Endothelial cell of umbilical vein (primary cell): ENCODE measurements around the gene RGS7. TPM values are rescaled to one million over a fixed set of nuclear protein-coding genes. Genes with fewer than 3 reads are reported as not detected.

Experiments
- BruUV-seq: library from RNA; stranded (reverse); fragments of 400-500 nt; replicated peaks from 2 replicates; lab custom pipeline; 2021; lab: Mats Ljungman, UMichigan
- CTCF ChIA-PET: fragments of 300-600, 350-600 bp; sonication (Branson Sonifier 250); formaldehyde crosslinking; loops from one replicate; lab custom pipeline; 2021; ENCODE audit warnings: antibody characterized with exemption, inconsistent platforms; lab: Charles Lee
- POLR2A ChIA-PET: fragments of 300-600, 350-600 bp; sonication (Branson Sonifier 250); formaldehyde crosslinking; loops from one replicate; lab custom pipeline; 2021; ENCODE audit warnings: antibody characterized with exemption, inconsistent platforms; lab: Charles Lee
- DNase-seq: peaks from one replicate; pipeline ENCODE4 v3.0.0-alpha.2; 2011; ENCODE audit warnings: low read depth, low spot score
- FAIRE-seq: peaks from 2 replicates; lab custom pipeline; 2011; peaks lifted over from hg19 to GRCh38; lab: Jason Lieb, UNC
- H2AFZ ChIP-seq: 2 replicates; pipeline ENCODE4 v1.6.0; 2012; ENCODE audit warnings: low read depth, low read length, control low read depth, inconsistent platforms
- H3K27ac ChIP-seq: 2 replicates; pipeline ENCODE4 v1.5.1; 2011; ENCODE audit warnings: low read depth, mild to moderate bottlenecking, control low read depth, low read length, moderate library complexity; ENCODE audit not compliant: insufficient read depth
- H3K27me3 ChIP-seq, 2 experiments: 2 replicates each; pipeline versions ENCODE4 v1.6.0 to v1.6.1; 2011; ENCODE audit warnings: low read length in 2 of 2, mixed read lengths in 1 of 2; ENCODE audit not compliant: control insufficient read depth in 2 of 2, insufficient read depth in 2 of 2
- H3K36me3 ChIP-seq, 2 experiments: 2 replicates in 1 of 2; 3 replicates in 1 of 2; pipeline ENCODE4 v1.5.1; 2011; ENCODE audit warnings: low read length in 2 of 2, mild to moderate bottlenecking in 1 of 2, moderate library complexity in 1 of 2; ENCODE audit not compliant: control insufficient read depth in 2 of 2, insufficient read depth in 2 of 2; ENCODE audit errors: extremely low read depth in 1 of 2
- H3K4me1 ChIP-seq: 3 replicates; pipeline ENCODE4 v1.5.1; 2011; ENCODE audit warnings: mild to moderate bottlenecking, low read length; ENCODE audit not compliant: control insufficient read depth, insufficient read depth; ENCODE audit errors: extremely low read depth
- H3K4me2 ChIP-seq: 2 replicates; pipeline ENCODE4 v1.6.1; 2011; ENCODE audit warnings: low read length, control low read depth, mixed read lengths; ENCODE audit not compliant: insufficient read depth
- H3K4me3 ChIP-seq, 3 experiments: fragments of 200-600 bp in 1 of 3; sonication (generic), shearing (Covaris generic) in 1 of 3; replicated peaks in 1 of 3; 2 replicates each; pipeline ENCODE4 v1.5.1; 2011 to 2016; ENCODE audit warnings: control low read depth in 3 of 3, low read length in 3 of 3, mild to moderate bottlenecking in 2 of 3, inconsistent platforms in 1 of 3, low read depth in 1 of 3, moderate library complexity in 1 of 3; ENCODE audit not compliant: insufficient read depth in 1 of 3
- H3K79me2 ChIP-seq: 2 replicates; pipeline ENCODE4 v1.6.0; 2012; ENCODE audit warnings: low read length, inconsistent platforms; ENCODE audit not compliant: control insufficient read depth, insufficient read depth
- H3K9ac ChIP-seq: replicated peaks from 2 replicates; pipeline ENCODE3; 2011; ENCODE audit warnings: low read length, control low read depth; ENCODE audit not compliant: insufficient read depth; ENCODE audit errors: extremely low read depth
- H3K9me1 ChIP-seq: replicated peaks from 3 replicates; pipeline ENCODE4 v1.6.0; 2011; ENCODE audit warnings: mild to moderate bottlenecking, low read length; ENCODE audit not compliant: control insufficient read depth, insufficient read depth; ENCODE audit errors: extremely low read depth
- H3K9me3 ChIP-seq: replicated peaks from 2 replicates; pipeline ENCODE4 v1.5.1; 2012; ENCODE audit warnings: low read length, inconsistent platforms; ENCODE audit not compliant: control insufficient read depth, insufficient read depth
- H4K20me1 ChIP-seq: replicated peaks from 2 replicates; pipeline ENCODE3; 2011; ENCODE audit warnings: mild to moderate bottlenecking, low read length; ENCODE audit not compliant: control insufficient read depth, insufficient read depth; ENCODE audit errors: extremely low read depth
- CTCF ChIP-seq, 2 donors: IDR thresholded peaks; 1 replicate in 1 of 2; 2 replicates in 1 of 2; pipeline ENCODE4 v1.5.1; 2011; ENCODE audit warnings: low read length in 2 of 2, mild to moderate bottlenecking in 2 of 2, moderate library complexity in 2 of 2, control low read depth in 1 of 2, inconsistent platforms in 1 of 2, low read depth in 1 of 2; ENCODE audit not compliant: insufficient read depth in 1 of 2; ENCODE audit errors: extremely low read depth in 1 of 2
- EZH2 ChIP-seq: IDR thresholded peaks from 2 replicates; pipeline ENCODE4 v1.6.1; 2012; ENCODE audit warnings: borderline replicate concordance, low read depth, mild to moderate bottlenecking, moderate library complexity, low read length, inconsistent platforms; ENCODE audit not compliant: severe bottlenecking
- FOS ChIP-seq: IDR thresholded peaks from 2 replicates; pipeline ENCODE4 v1.6.1; 2011; ENCODE audit warnings: mild to moderate bottlenecking, low read length, moderate library complexity, borderline replicate concordance; ENCODE audit not compliant: insufficient read depth
- GATA2 ChIP-seq: IDR thresholded peaks from 2 replicates; pipeline ENCODE4 v1.7.0; 2011; ENCODE audit warnings: low read depth, mild to moderate bottlenecking, moderate library complexity, mixed read lengths, low read length; ENCODE audit not compliant: insufficient read length, insufficient read depth
- JUN ChIP-seq: IDR thresholded peaks from 2 replicates; pipeline ENCODE4 v1.6.1; 2011; ENCODE audit warnings: borderline replicate concordance, low read depth; ENCODE audit not compliant: insufficient read length, insufficient read depth
- MAX ChIP-seq: IDR thresholded peaks from 2 replicates; pipeline ENCODE4 v1.6.1; 2011; ENCODE audit not compliant: insufficient read depth, insufficient read length
- MYC ChIP-seq: IDR thresholded peaks from one replicate; pipeline ENCODE4 v1.6.1; 2011; ENCODE audit warnings: mild to moderate bottlenecking, low read depth, low read length
- POLR2A ChIP-seq: IDR thresholded peaks from 2 replicates; pipeline ENCODE4 v1.6.1; 2012; ENCODE audit warnings: low read depth, mild to moderate bottlenecking, control low read depth, low read length
- POLR2AphosphoS5 ChIP-seq: IDR thresholded peaks from 2 replicates; pipeline ENCODE4 v1.6.1; 2012; ENCODE audit warnings: low read depth, mild to moderate bottlenecking, control low read depth, low read length, moderate library complexity; ENCODE audit not compliant: insufficient read depth
- dilution Hi-C: fragments of 300-500 bp; cut with MboI; formaldehyde crosslinking; loops from one replicate; pipeline ENCODE4 v1.15.0; 2019; ENCODE audit warnings: low sequenced_read_pairs; ENCODE audit not compliant: extremely low pct_ligation_motif_present
- intact Hi-C: fragments of 100-400 bp; cut with micrococcal nuclease; formaldehyde crosslinking; loops from one replicate; pipeline ENCODE4 v1.10.0; 2022
- polyA plus RNA-seq, 4 experiments: library from polyadenylated mRNA; depleted of rRNA in 3 of 4; stranded (reverse) in 3 of 4; unstranded in 1 of 4; fragments of >200 nt; gene quantifications; 2 replicates each; pipeline versions ENCODE4 v1.2.1 to v1.2.3, GENCODE V29; 2011 to 2012; ENCODE audit warnings: missing spikeins in 1 of 4
- total RNA-seq: library from RNA; stranded (reverse); gene quantifications from 2 replicates; pipeline ENCODE4 v1.2.3, GENCODE V29; 2021

RGS7 gene
- total and polyA plus RNA-seq, 2 donors (not counting 3 experiments of a cell fraction or from before 2014, with no cell fraction given), result 0.43 to 0.44 TPM

- no peak overlapping the region for H3K4me3 ChIP-seq
- FAIRE-seq (no peak), DNase-seq (no peak)
- no peak overlapping the region for H3K9ac ChIP-seq
- no peaks in the 10 kb centered on the region for H3K9me1 ChIP-seq
- no peak overlapping the region for H3K4me2 ChIP-seq
- no peak overlapping the region for H3K27ac ChIP-seq
- no peaks in the 10 kb centered on the region for H3K27me3 ChIP-seq
- H3K36me3 ChIP-seq, result no peaks in the 10 kb centered on the region
- no peaks in the 10 kb centered on the region for H3K9me3 ChIP-seq
- dilution Hi-C loops, result no loop called here
- no peaks in the 10 kb centered on the region for H4K20me1 ChIP-seq
- intact Hi-C loops, result no loop called here
- H3K79me2 ChIP-seq, result no peaks in the 10 kb centered on the region
- no TSS peak for BruUV-seq
- H3K4me1 ChIP-seq, result no peaks in the 10 kb centered on the region
- no peak for TF ChIP-seq JUN
- no peak for TF ChIP-seq EZH2
- no peak for TF ChIP-seq GATA2
- no peak for TF ChIP-seq POLR2AphosphoS5
- no peak for TF ChIP-seq FOS
- TF ChIP-seq MYC, result no peak
- no peak for TF ChIP-seq MAX
- TF ChIP-seq POLR2A, result no peak
- TF ChIP-seq CTCF (IDR thresholded peaks at IDR 0.05; ENCODE audit: extremely low read depth in 1 of 2, insufficient read depth in 1 of 2, low read depth in 1 of 2, low read length in 2 of 2), result no peak
- CTCF ChIA-PET, result no interaction called here
- no peak overlapping the region for H2AFZ ChIP-seq
- POLR2A ChIA-PET, result no interaction called here
Measured at GRCh38 chr1:240772131-240772530, 584.9 kb downstream of the RGS7 start.
